ENCODE data around the gene HEXD. TPM values are rescaled to one million over a fixed set of nuclear protein-coding genes. Genes with fewer than 3 reads are reported as not detected.
"Not testable (repeated sequence)": the region's sequence is repeated elsewhere in the genome, so short reads cannot be mapped to it uniquely, and the experiment has no call there.

Gene HEXD
- total RNA-seq, 1 experiment from 2014 or later: 16.2 TPM

GRCh38 chr17:82458885-82459424 lies 40.8 kb downstream of the HEXD start:
- no TSS peak for BruUV-seq (replicated peaks)
- H3K27me3 Mint-ChIP-seq (ENCODE audit: insufficient read depth, unreplicated experiment): no peaks in the 10 kb centered on the region
- peak overlapping the region; percentile 83 for H3K4me3 Mint-ChIP-seq (ENCODE audit: unreplicated experiment)
- H3K4me1 Mint-ChIP-seq (ENCODE audit: insufficient read depth, unreplicated experiment): peaks cover 12% of the 10 kb centered on the region
- no peaks in the 10 kb centered on the region for H3K9me3 Mint-ChIP-seq (ENCODE audit: unreplicated experiment)
- no peak for DNase-seq (ENCODE audit: unreplicated experiment)
- ChIA-PET CTCF (interaction anchor here (0.6 kb wide), 1 partner anchor 35 kb away, joined by 4 read pairs; no protein-coding TSS in a partner anchor), POLR2A (interaction anchor here (0.6 to 2.1 kb wide), 12 partner anchors 11 to 1103 kb away, joined by 3 to 27 read pairs (median 4); partner anchors contain the start of gene FOXK2)
- intact Hi-C loops (cut with micrococcal nuclease): no loop called here
- no peak for TF ChIP-seq CTCF (IDR thresholded peaks at IDR 0.05; ENCODE audit: unreplicated experiment)
- H3K27ac Mint-ChIP-seq (ENCODE audit: low read depth, unreplicated experiment): peak overlapping the region; percentile 75
- peaks cover 29% of the 10 kb centered on the region for H3K36me3 Mint-ChIP-seq (ENCODE audit: insufficient read depth, unreplicated experiment)

- ChIA-PET POLR2A (interaction anchor here (0.8 to 1.6 kb wide), 8 partner anchors 10 to 76 kb away, joined by 3 to 7 read pairs (median 4); no protein-coding TSS in a partner anchor), CTCF (interaction anchor here (1.0 kb wide), 2 partner anchors 34 to 92 kb away, joined by 3 read pairs; no protein-coding TSS in a partner anchor)
- H3K9me3 Mint-ChIP-seq (ENCODE audit: unreplicated experiment); H3K4me3 Mint-ChIP-seq (ENCODE audit: unreplicated experiment); BruUV-seq (replicated peaks); DNase-seq (ENCODE audit: unreplicated experiment); H3K27me3 Mint-ChIP-seq (ENCODE audit: insufficient read depth, unreplicated experiment); intact Hi-C loops (cut with micrococcal nuclease): not testable (repeated sequence)
- Mint-ChIP-seq H3K27ac (ENCODE audit: low read depth, unreplicated experiment) (peak overlapping the region; percentile 23), H3K4me1 (ENCODE audit: insufficient read depth, unreplicated experiment) (peaks cover 12% of the 10 kb centered on the region), H3K36me3 (ENCODE audit: insufficient read depth, unreplicated experiment) (peaks cover 33% of the 10 kb centered on the region)
Observed at GRCh38 chr17:82459936-82460335, 41.8 kb downstream of the HEXD start.

GRCh38 chr17:82461827-82462524 lies 43.8 kb downstream of the HEXD start:
- peak overlapping the region; percentile 1 for H3K27ac Mint-ChIP-seq (ENCODE audit: low read depth, unreplicated experiment)
- BruUV-seq (replicated peaks): no TSS peak
- no peak for DNase-seq (ENCODE audit: unreplicated experiment)
- H3K27me3 Mint-ChIP-seq (ENCODE audit: insufficient read depth, unreplicated experiment): no peaks in the 10 kb centered on the region
- H3K36me3 Mint-ChIP-seq (ENCODE audit: insufficient read depth, unreplicated experiment): peaks cover 33% of the 10 kb centered on the region
- no peaks in the 10 kb centered on the region for H3K9me3 Mint-ChIP-seq (ENCODE audit: unreplicated experiment)
- no peak overlapping the region for H3K4me3 Mint-ChIP-seq (ENCODE audit: unreplicated experiment)
- peaks cover 10% of the 10 kb centered on the region for H3K4me1 Mint-ChIP-seq (ENCODE audit: insufficient read depth, unreplicated experiment)
- no peak for TF ChIP-seq CTCF (IDR thresholded peaks at IDR 0.05; ENCODE audit: unreplicated experiment)
- ChIA-PET CTCF (interaction anchor here (0.6 to 1.6 kb wide), 3 partner anchors 65 to 1611 kb away, joined by 3 read pairs; no protein-coding TSS in a partner anchor), POLR2A (no interaction called here)
- intact Hi-C loops (cut with micrococcal nuclease): no loop called here

- no peaks in the 10 kb centered on the region for H3K4me1 Mint-ChIP-seq (ENCODE audit: insufficient read depth, unreplicated experiment)
- no peaks in the 10 kb centered on the region for H3K27me3 Mint-ChIP-seq (ENCODE audit: insufficient read depth, unreplicated experiment)
- ChIA-PET CTCF (interaction anchor here (0.6 to 1.6 kb wide), 2 partner anchors 24 to 90 kb away, joined by 3 read pairs; no protein-coding TSS in a partner anchor), POLR2A (no interaction called here)
- no peak overlapping the region for H3K27ac Mint-ChIP-seq (ENCODE audit: low read depth, unreplicated experiment)
- H3K36me3 Mint-ChIP-seq (ENCODE audit: insufficient read depth, unreplicated experiment): peaks cover 37% of the 10 kb centered on the region
- no peaks in the 10 kb centered on the region for H3K9me3 Mint-ChIP-seq (ENCODE audit: unreplicated experiment)
- no TSS peak for BruUV-seq (replicated peaks)
- TF ChIP-seq CTCF (IDR thresholded peaks at IDR 0.05; ENCODE audit: unreplicated experiment): no peak
- intact Hi-C loops (cut with micrococcal nuclease): no loop called here
- no peak for DNase-seq (ENCODE audit: unreplicated experiment)
- no peak overlapping the region for H3K4me3 Mint-ChIP-seq (ENCODE audit: unreplicated experiment)
Observed at GRCh38 chr17:82463391-82463790, 45.2 kb downstream of the HEXD start.
